ENCODE measurements around the gene TWF1. TPM values are rescaled to one million over a fixed set of nuclear protein-coding genes. Genes with fewer than 3 reads are reported as not detected.

Gene TWF1
- total RNA-seq, 2 experiments from 2014 or later, result 72.3 to 77.5 TPM

- Mint-ChIP-seq H3K27me3 (no peaks in the 10 kb centered on the region), H3K4me3 (peak overlapping the region; percentile 100), H3K36me3 (ENCODE audit: low read depth) (peaks cover 32% of the 10 kb centered on the region), H3K27ac (peak overlapping the region; percentile 97), H3K4me1 (ENCODE audit: low read depth) (peaks cover 48% of the 10 kb centered on the region), H3K9me3 (no peaks in the 10 kb centered on the region)
- Histone ChIP-seq H3K4me3 (ENCODE audit: low read length) (no peak overlapping the region), H3K27me3 (ENCODE audit: control insufficient read depth in 1 of 2, insufficient read depth in 2 of 2, low read length in 2 of 2) (no peaks in the 10 kb centered on the region), H3K9me3 (ENCODE audit: control insufficient read depth in 1 of 2, insufficient read depth in 1 of 2, low read length in 2 of 2) (no peaks in the 10 kb centered on the region), H3K36me3 (ENCODE audit: insufficient read depth, low read length) (peaks cover 17% of the 10 kb centered on the region), H3K4me1 (ENCODE audit: insufficient read depth, low read length) (no peaks in the 10 kb centered on the region), H3K27ac (ENCODE audit: low read depth in 1 of 2, low read length in 2 of 2) (peak overlapping the region; percentile 87 to 94)
- ATAC-seq (ENCODE audit: poor library complexity) (no peak), DNase-seq (no peak)
- no peak for TF ChIP-seq CTCF (IDR thresholded peaks at IDR 0.05)
- POLR2A ChIA-PET, result interaction anchor here (0.6 to 5.2 kb wide), 5 partner anchors 9 to 1480 kb away, joined by 3 to 153 read pairs (median 23); partner anchors contain the start of genes IRAK4, PUS7L and TMEM117
- CTCF ChIA-PET, result interaction anchor here (2.1 to 3.4 kb wide), 3 partner anchors 31 to 75 kb away, joined by 6 to 16 read pairs (median 10); partner anchors contain the start of gene IRAK4
- intact Hi-C loops (cut with DNase I, micrococcal nuclease), result loop anchor here in 1 of 2 experiments (2.0 kb wide), 2 partner anchors 25 to 49 kb away; partner anchors contain the start of genes IRAK4 and PUS7L
These were observed 1.3 kb upstream of the TWF1 start for GRCh38 chr12:43807386-43807785.

- Histone ChIP-seq H3K36me3 (ENCODE audit: insufficient read depth, low read length) (peaks cover 23% of the 10 kb centered on the region), H3K9me3 (ENCODE audit: control insufficient read depth in 1 of 2, insufficient read depth in 1 of 2, low read length in 2 of 2) (no peaks in the 10 kb centered on the region), H3K27me3 (ENCODE audit: control insufficient read depth in 1 of 2, insufficient read depth in 2 of 2, low read length in 2 of 2) (no peaks in the 10 kb centered on the region), H3K4me3 (ENCODE audit: low read length) (peak overlapping the region; percentile 89), H3K27ac (ENCODE audit: low read depth in 1 of 2, low read length in 2 of 2) (peak overlapping the region; percentile 87 to 94), H3K4me1 (ENCODE audit: insufficient read depth, low read length) (no peaks in the 10 kb centered on the region)
- ATAC-seq (ENCODE audit: poor library complexity) (peak; percentile 7), DNase-seq (peak in 1 of 14 experiments; percentile 7)
- Mint-ChIP-seq H3K36me3 (ENCODE audit: low read depth) (peaks cover 38% of the 10 kb centered on the region), H3K4me1 (ENCODE audit: low read depth) (peaks cover 52% of the 10 kb centered on the region), H3K27ac (peak overlapping the region; percentile 97), H3K27me3 (no peaks in the 10 kb centered on the region), H3K9me3 (no peaks in the 10 kb centered on the region), H3K4me3 (peak overlapping the region; percentile 100)
- intact Hi-C loops (cut with DNase I, micrococcal nuclease), result loop anchor here in 1 of 2 experiments (2.0 kb wide), 2 partner anchors 26 to 48 kb away; partner anchors contain the start of genes IRAK4 and PUS7L
- ChIA-PET CTCF (interaction anchor here (1.4 to 3.4 kb wide), 5 partner anchors 28 to 76 kb away, joined by 4 to 16 read pairs (median 6); partner anchors contain the start of gene IRAK4), POLR2A (interaction anchor here (0.7 to 5.2 kb wide), 9 partner anchors 10 to 1040 kb away, joined by 3 to 153 read pairs (median 7); partner anchors contain the start of genes IRAK4, PUS7L and TMEM117)
- no peak for TF ChIP-seq CTCF (IDR thresholded peaks at IDR 0.05)
These were observed 588 bp upstream of the TWF1 start for GRCh38 chr12:43806737-43807072.

- no peaks in the 10 kb centered on the region for H3K9me3 Mint-ChIP-seq
- peak overlapping the region; percentile 89 for H3K4me3 ChIP-seq (ENCODE audit: low read length)
- no peak for TF ChIP-seq CTCF (IDR thresholded peaks at IDR 0.05)
- peaks cover 36% of the 10 kb centered on the region for H3K36me3 ChIP-seq (ENCODE audit: insufficient read depth, low read length)
- peak overlapping the region; percentile 100 for H3K4me3 Mint-ChIP-seq
- peaks cover 48% of the 10 kb centered on the region for H3K4me1 Mint-ChIP-seq (ENCODE audit: low read depth)
- POLR2A ChIA-PET, result interaction anchor here (0.8 to 5.2 kb wide), 8 partner anchors 11 to 77 kb away, joined by 3 to 153 read pairs (median 9); partner anchors contain the start of genes IRAK4, PUS7L and TMEM117
- H3K36me3 Mint-ChIP-seq (ENCODE audit: low read depth), result peaks cover 48% of the 10 kb centered on the region
- no peaks in the 10 kb centered on the region for H3K27me3 ChIP-seq (ENCODE audit: control insufficient read depth in 1 of 2, insufficient read depth in 2 of 2, low read length in 2 of 2)
- DNase-seq (peak in 4 of 14 experiments; percentile 5 to 45 (median 38)), ATAC-seq (ENCODE audit: poor library complexity) (peak; percentile 35)
- H3K27me3 Mint-ChIP-seq, result no peaks in the 10 kb centered on the region
- intact Hi-C loops (cut with DNase I, micrococcal nuclease), result loop anchor here in 1 of 2 experiments (1.0 kb wide), 1 partner anchor 30 kb away; no protein-coding TSS in a partner anchor
- H3K9me3 ChIP-seq (ENCODE audit: control insufficient read depth in 1 of 2, insufficient read depth in 1 of 2, low read length in 2 of 2), result no peaks in the 10 kb centered on the region
- H3K27ac Mint-ChIP-seq, result peak overlapping the region; percentile 97
- no peaks in the 10 kb centered on the region for H3K4me1 ChIP-seq (ENCODE audit: insufficient read depth, low read length)
- CTCF ChIA-PET, result interaction anchor here (1.1 to 3.4 kb wide), 7 partner anchors 9 to 77 kb away, joined by 3 to 16 read pairs (median 5); partner anchors contain the start of gene IRAK4
- peak overlapping the region; percentile 75 to 94 for H3K27ac ChIP-seq (ENCODE audit: low read depth in 1 of 2, low read length in 2 of 2)
These were observed 813 bp downstream of the TWF1 start for GRCh38 chr12:43805149-43805859.
